Measurements from ENCODE around the gene UTS2R.
A peak's percentile ranks its signal among the peaks of the same experiment; 100 is the strongest.

The UTS2R gene

GRCh38 chr17:82328994-82329507, 42.5 kb upstream of the UTS2R start:
- Histone ChIP-seq H3K36me3 (ENCODE audit: control insufficient read depth, insufficient read depth, low read length) (no peaks in the 10 kb centered on the region), H3K27me3 (ENCODE audit: control insufficient read depth, insufficient read depth, low read length) (peaks cover 72% of the 10 kb centered on the region), H3K9ac (ENCODE audit: low read length) (no peak overlapping the region), H3K4me1 (ENCODE audit: control insufficient read depth, insufficient read depth, low read length) (peaks cover 29% of the 10 kb centered on the region), H3K9me3 (ENCODE audit: control insufficient read depth, insufficient read depth, low read depth, low read length) (no peaks in the 10 kb centered on the region), H3K4me3 (ENCODE audit: low read depth, low read length) (no peak overlapping the region), H3K27ac (ENCODE audit: low read depth, low read length) (no peak overlapping the region)

- Histone ChIP-seq H3K27me3 (ENCODE audit: control insufficient read depth, insufficient read depth, low read length) (peaks cover 80% of the 10 kb centered on the region), H3K4me1 (ENCODE audit: control insufficient read depth, insufficient read depth, low read length) (peaks cover 29% of the 10 kb centered on the region), H3K9me3 (ENCODE audit: control insufficient read depth, insufficient read depth, low read depth, low read length) (no peaks in the 10 kb centered on the region), H3K27ac (ENCODE audit: low read depth, low read length) (no peak overlapping the region), H3K4me3 (ENCODE audit: low read depth, low read length) (no peak overlapping the region), H3K36me3 (ENCODE audit: control insufficient read depth, insufficient read depth, low read length) (no peaks in the 10 kb centered on the region), H3K9ac (ENCODE audit: low read length) (no peak overlapping the region)
Observed at GRCh38 chr17:82329683-82330321, 41.8 kb upstream of the UTS2R start.

GRCh38 chr17:82330322-82331239, 41.0 kb upstream of the UTS2R start:
- Histone ChIP-seq H3K9ac (ENCODE audit: low read length) (no peak overlapping the region), H3K9me3 (ENCODE audit: control insufficient read depth, insufficient read depth, low read depth, low read length) (no peaks in the 10 kb centered on the region), H3K36me3 (ENCODE audit: control insufficient read depth, insufficient read depth, low read length) (no peaks in the 10 kb centered on the region), H3K4me3 (ENCODE audit: low read depth, low read length) (no peak overlapping the region), H3K27me3 (ENCODE audit: control insufficient read depth, insufficient read depth, low read length) (peaks cover 88% of the 10 kb centered on the region), H3K4me1 (ENCODE audit: control insufficient read depth, insufficient read depth, low read length) (peaks cover 29% of the 10 kb centered on the region), H3K27ac (ENCODE audit: low read depth, low read length) (no peak overlapping the region)

- no peaks in the 10 kb centered on the region for H3K36me3 ChIP-seq (ENCODE audit: control insufficient read depth, insufficient read depth, low read length)
Observed at GRCh38 chr17:82331345-82331939, 40.1 kb upstream of the UTS2R start.

GRCh38 chr17:82332669-82333278, 38.8 kb upstream of the UTS2R start:
- Histone ChIP-seq H3K9me3 (ENCODE audit: control insufficient read depth, insufficient read depth, low read depth, low read length) (no peaks in the 10 kb centered on the region), H3K36me3 (ENCODE audit: control insufficient read depth, insufficient read depth, low read length) (no peaks in the 10 kb centered on the region), H3K4me3 (ENCODE audit: low read depth, low read length) (peak overlapping the region; percentile 28), H3K9ac (ENCODE audit: low read length) (peak overlapping the region; percentile 1), H3K27me3 (ENCODE audit: control insufficient read depth, insufficient read depth, low read length) (peaks cover 82% of the 10 kb centered on the region), H3K27ac (ENCODE audit: low read depth, low read length) (no peak overlapping the region), H3K4me1 (ENCODE audit: control insufficient read depth, insufficient read depth, low read length) (peaks cover 18% of the 10 kb centered on the region)

More at GRCh38 chr17:82331345-82331939, 40.1 kb upstream of the UTS2R start:
- H3K4me1 ChIP-seq (ENCODE audit: control insufficient read depth, insufficient read depth, low read length): peaks cover 29% of the 10 kb centered on the region
- H3K4me3 ChIP-seq (ENCODE audit: low read depth, low read length): no peak overlapping the region
- H3K27me3 ChIP-seq (ENCODE audit: control insufficient read depth, insufficient read depth, low read length): peaks cover 92% of the 10 kb centered on the region
- H3K9ac ChIP-seq (ENCODE audit: low read length): no peak overlapping the region
- H3K27ac ChIP-seq (ENCODE audit: low read depth, low read length): no peak overlapping the region
- H3K9me3 ChIP-seq (ENCODE audit: control insufficient read depth, insufficient read depth, low read depth, low read length): no peaks in the 10 kb centered on the region

GRCh38 chr17:82333279-82334171, 38.0 kb upstream of the UTS2R start, which contains the start of gene SECTM1:
TSS of gene SECTM1 (minus strand) at chr17:82333766. CDS start at chr17:82327240, 6,526 bp downstream.
- Histone ChIP-seq H3K4me1 (ENCODE audit: control insufficient read depth, insufficient read depth, low read length) (peaks cover 11% of the 10 kb centered on the region), H3K27me3 (ENCODE audit: control insufficient read depth, insufficient read depth, low read length) (peaks cover 75% of the 10 kb centered on the region), H3K36me3 (ENCODE audit: control insufficient read depth, insufficient read depth, low read length) (no peaks in the 10 kb centered on the region), H3K9ac (ENCODE audit: low read length) (peak within 1 kb of the TSS; percentile 1), H3K27ac (ENCODE audit: low read depth, low read length) (no peak within 1 kb of the TSS), H3K9me3 (ENCODE audit: control insufficient read depth, insufficient read depth, low read depth, low read length) (no peaks in the 10 kb centered on the region), H3K4me3 (ENCODE audit: low read depth, low read length) (peak within 1 kb of the TSS; percentile 28)

- peaks cover 71% of the 10 kb centered on the region for H3K27me3 ChIP-seq (ENCODE audit: control insufficient read depth, insufficient read depth, low read length)
- H3K9me3 ChIP-seq (ENCODE audit: control insufficient read depth, insufficient read depth, low read depth, low read length): no peaks in the 10 kb centered on the region
- peaks cover 14% of the 10 kb centered on the region for H3K4me1 ChIP-seq (ENCODE audit: control insufficient read depth, insufficient read depth, low read length)
- H3K27ac ChIP-seq (ENCODE audit: low read depth, low read length): no peak overlapping the region
- no peaks in the 10 kb centered on the region for H3K36me3 ChIP-seq (ENCODE audit: control insufficient read depth, insufficient read depth, low read length)
- no peak overlapping the region for H3K9ac ChIP-seq (ENCODE audit: low read length)
- no peak overlapping the region for H3K4me3 ChIP-seq (ENCODE audit: low read depth, low read length)
Observed at GRCh38 chr17:82334204-82334621, 37.4 kb upstream of the UTS2R start.

GRCh38 chr17:82334622-82335394, 36.8 kb upstream of the UTS2R start:
- peaks cover 69% of the 10 kb centered on the region for H3K27me3 ChIP-seq (ENCODE audit: control insufficient read depth, insufficient read depth, low read length)
- no peak overlapping the region for H3K27ac ChIP-seq (ENCODE audit: low read depth, low read length)
- H3K4me1 ChIP-seq (ENCODE audit: control insufficient read depth, insufficient read depth, low read length): peaks cover 19% of the 10 kb centered on the region
- no peaks in the 10 kb centered on the region for H3K9me3 ChIP-seq (ENCODE audit: control insufficient read depth, insufficient read depth, low read depth, low read length)
- H3K4me3 ChIP-seq (ENCODE audit: low read depth, low read length): no peak overlapping the region
- H3K36me3 ChIP-seq (ENCODE audit: control insufficient read depth, insufficient read depth, low read length): no peaks in the 10 kb centered on the region
- no peak overlapping the region for H3K9ac ChIP-seq (ENCODE audit: low read length)

- H3K27ac ChIP-seq (ENCODE audit: low read depth, low read length): no peak overlapping the region
- no peaks in the 10 kb centered on the region for H3K36me3 ChIP-seq (ENCODE audit: control insufficient read depth, insufficient read depth, low read length)
- H3K4me3 ChIP-seq (ENCODE audit: low read depth, low read length): peak overlapping the region; percentile 25; the same call in 1 of the 2 replicates
- peaks cover 27% of the 10 kb centered on the region for H3K27me3 ChIP-seq (ENCODE audit: control insufficient read depth, insufficient read depth, low read length)
- 0 out of 2 replicates have a peak, but pooled peaks cover 3% of the 10 kb centered on the region for H3K9me3 ChIP-seq (ENCODE audit: control insufficient read depth, insufficient read depth, low read depth, low read length)
- H3K9ac ChIP-seq (ENCODE audit: low read length): no peak overlapping the region
- peaks cover 11% of the 10 kb centered on the region for H3K4me1 ChIP-seq (ENCODE audit: control insufficient read depth, insufficient read depth, low read length)
Observed at GRCh38 chr17:82338858-82339633, 32.5 kb upstream of the UTS2R start.
